GM21528 (cell line): ENCODE data around the gene MFSD11.
"Not testable (repeated sequence)": the region's sequence is repeated elsewhere in the genome, so short reads cannot be mapped to it uniquely, and the experiment has no call there.

Experiments
- ATAC-seq: cut with Tn5 transposase; IDR thresholded peaks from one replicate; pipeline ENCODE4 v1.9.1; 2021; ENCODE audit warnings: mild to moderate bottlenecking, moderate library complexity; ENCODE audit not compliant: unreplicated experiment, low FRiP score

MFSD11 gene

GRCh38 chr17:76707985-76708807 is 29.7 kb upstream of the MFSD11 start:
- no peak for ATAC-seq

GRCh38 chr17:76709077-76709950 is 28.6 kb upstream of the MFSD11 start:
- no peak for ATAC-seq

- ATAC-seq: not testable (repeated sequence)
These were observed 27.7 kb upstream of the MFSD11 start for GRCh38 chr17:76709951-76710862.

- no peak for ATAC-seq
These were observed 26.9 kb upstream of the MFSD11 start, which contains the start of gene MXRA7 for GRCh38 chr17:76710863-76711611. MXRA7 (minus strand) TSS chr17:76710965; CDS start chr17:76710946, 19 bp downstream.

- ATAC-seq: not testable (repeated sequence)
These were observed 25.6 kb upstream of the MFSD11 start for GRCh38 chr17:76712321-76712720.

GRCh38 chr17:76713765-76714164 is 24.2 kb upstream of the MFSD11 start:
- ATAC-seq: no peak

GRCh38 chr17:76714336-76714735 is 23.6 kb upstream of the MFSD11 start:
- ATAC-seq: no peak

- no peak for ATAC-seq
These were observed 23.0 kb upstream of the MFSD11 start for GRCh38 chr17:76714822-76715495.

GRCh38 chr17:76715496-76715830 is 22.5 kb upstream of the MFSD11 start:
- no peak for ATAC-seq

GRCh38 chr17:76716146-76716838 is 21.6 kb upstream of the MFSD11 start:
- no peak for ATAC-seq

- ATAC-seq: no peak
These were observed 21.1 kb upstream of the MFSD11 start for GRCh38 chr17:76716839-76717215.

GRCh38 chr17:76718516-76718915 is 19.4 kb upstream of the MFSD11 start:
- no peak for ATAC-seq

GRCh38 chr17:76720211-76720610 is 17.7 kb upstream of the MFSD11 start:
- no peak for ATAC-seq

- no peak for ATAC-seq
These were observed 17.0 kb upstream of the MFSD11 start for GRCh38 chr17:76720941-76721340.

- ATAC-seq: no peak
These were observed 16.5 kb upstream of the MFSD11 start for GRCh38 chr17:76721463-76721862.

GRCh38 chr17:76722279-76722678 is 15.6 kb upstream of the MFSD11 start:
- ATAC-seq: no peak

GRCh38 chr17:76722977-76723376 is 14.9 kb upstream of the MFSD11 start:
- ATAC-seq: not testable (repeated sequence)

- no peak for ATAC-seq
These were observed 14.1 kb upstream of the MFSD11 start for GRCh38 chr17:76723812-76724211.
